HFFc6 (cell line): ENCODE measurements around the gene MAPK14. TPM values are rescaled to one million over a fixed set of nuclear protein-coding genes. Genes with fewer than 3 reads are reported as not detected.

Experiments used
- DNase-seq: peaks from one replicate; pipeline ENCODE4 v3.0.0-alpha.2; 2018
- H3K27ac Mint-ChIP-seq: 2 replicates; pipeline ENCODE4 v1.8.0; 2020; ENCODE audit warnings: mild to moderate bottlenecking, mixed read lengths
- H3K27me3 Mint-ChIP-seq: 2 replicates; pipeline ENCODE4 v1.8.0; 2021; ENCODE audit warnings: mild to moderate bottlenecking, moderate library complexity, mixed read lengths; ENCODE audit not compliant: insufficient read depth
- H3K36me3 Mint-ChIP-seq: 2 replicates; pipeline ENCODE4 v1.8.0; 2021; ENCODE audit warnings: low read depth, mixed read lengths
- H3K4me1 Mint-ChIP-seq: 2 replicates; pipeline ENCODE4 v1.8.0; 2020; ENCODE audit warnings: low read depth, mixed read lengths
- H3K4me3 Mint-ChIP-seq: 2 replicates; pipeline ENCODE4 v1.8.0; 2020; ENCODE audit warnings: mild to moderate bottlenecking, moderate library complexity, mixed read lengths
- H3K9me3 Mint-ChIP-seq: 2 replicates; pipeline ENCODE4 v1.8.0; 2020; ENCODE audit warnings: mild to moderate bottlenecking, mixed read lengths
- total RNA-seq, 6 experiments: library from RNA; stranded (reverse); fragmentation: NEBNext Ultra II Directional; extraction: Animal tissue kit (Norgen Biotek cat#: 25700); gene quantifications; 2 replicates in 1 of 6; 3 replicates in 5 of 6; pipeline ENCODE4 v1.2.3, GENCODE V29; 2021
- TF ChIP-seq, protein P1 (sequence below): fragments of 200-600 bp; sonication (generic); IDR thresholded peaks from 2 replicates; pipeline ENCODE4 v1.5.0; 2021; ENCODE audit warnings: antibody characterized with exemption, mild to moderate bottlenecking

Gene MAPK14
- total RNA-seq, 6 experiments from 2014 or later, result 34.1 to 40.4 (median 37.1) TPM

DNA sequence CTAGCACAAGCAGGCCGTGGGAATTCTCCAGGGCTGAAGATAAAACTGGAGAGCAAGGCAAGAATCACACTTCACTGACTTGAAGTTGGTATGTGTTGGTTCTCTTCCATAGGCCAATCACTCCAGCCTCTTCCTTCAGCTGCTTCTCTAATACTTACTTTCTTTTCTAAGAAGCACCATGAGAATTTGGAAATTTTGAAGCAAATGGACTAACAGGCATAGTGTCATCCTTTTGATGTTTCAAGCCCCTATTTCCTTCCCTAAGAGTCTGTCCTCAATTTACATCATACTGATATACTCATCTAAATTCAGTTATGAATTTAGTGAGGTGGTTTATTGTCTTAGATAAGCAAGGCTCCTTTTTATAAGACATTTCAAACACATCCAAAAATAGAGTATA lies 27.2 kb upstream of the MAPK14 start:
- H3K27ac Mint-ChIP-seq, result no peak overlapping the region
- DNase-seq, result no peak
- H3K4me3 Mint-ChIP-seq, result no peak overlapping the region
- H3K9me3 Mint-ChIP-seq, result no peaks in the 10 kb centered on the region
- H3K27me3 Mint-ChIP-seq, result peaks cover 17% of the 10 kb centered on the region
- no peaks in the 10 kb centered on the region for H3K4me1 Mint-ChIP-seq
- no peaks in the 10 kb centered on the region for H3K36me3 Mint-ChIP-seq
- TF ChIP-seq, protein P1, sequence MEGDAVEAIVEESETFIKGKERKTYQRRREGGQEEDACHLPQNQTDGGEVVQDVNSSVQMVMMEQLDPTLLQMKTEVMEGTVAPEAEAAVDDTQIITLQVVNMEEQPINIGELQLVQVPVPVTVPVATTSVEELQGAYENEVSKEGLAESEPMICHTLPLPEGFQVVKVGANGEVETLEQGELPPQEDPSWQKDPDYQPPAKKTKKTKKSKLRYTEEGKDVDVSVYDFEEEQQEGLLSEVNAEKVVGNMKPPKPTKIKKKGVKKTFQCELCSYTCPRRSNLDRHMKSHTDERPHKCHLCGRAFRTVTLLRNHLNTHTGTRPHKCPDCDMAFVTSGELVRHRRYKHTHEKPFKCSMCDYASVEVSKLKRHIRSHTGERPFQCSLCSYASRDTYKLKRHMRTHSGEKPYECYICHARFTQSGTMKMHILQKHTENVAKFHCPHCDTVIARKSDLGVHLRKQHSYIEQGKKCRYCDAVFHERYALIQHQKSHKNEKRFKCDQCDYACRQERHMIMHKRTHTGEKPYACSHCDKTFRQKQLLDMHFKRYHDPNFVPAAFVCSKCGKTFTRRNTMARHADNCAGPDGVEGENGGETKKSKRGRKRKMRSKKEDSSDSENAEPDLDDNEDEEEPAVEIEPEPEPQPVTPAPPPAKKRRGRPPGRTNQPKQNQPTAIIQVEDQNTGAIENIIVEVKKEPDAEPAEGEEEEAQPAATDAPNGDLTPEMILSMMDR, result no peak

DNA sequence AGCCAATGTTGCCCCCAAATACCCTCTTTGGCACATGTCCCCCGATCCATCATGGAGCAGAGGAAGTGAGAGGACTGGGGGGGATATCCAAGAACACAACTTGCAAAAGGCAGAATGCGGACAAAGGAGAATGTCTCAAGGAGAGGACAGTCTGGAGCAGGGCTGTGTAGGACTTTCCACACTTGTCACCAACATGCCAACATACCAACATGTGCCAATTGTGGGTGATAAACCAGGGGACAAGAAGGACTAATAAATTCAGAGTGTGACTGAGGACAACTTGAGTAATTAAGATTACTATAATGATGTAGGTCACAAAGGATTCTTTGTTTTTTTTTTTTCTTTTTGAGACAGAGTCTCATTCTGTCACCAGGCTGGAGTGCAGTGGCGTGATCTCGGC lies 11.9 kb upstream of the MAPK14 start:
- no peak for DNase-seq
- Mint-ChIP-seq H3K27me3 (peaks cover 10% of the 10 kb centered on the region), H3K4me3 (no peak overlapping the region), H3K36me3 (no peaks in the 10 kb centered on the region), H3K9me3 (no peaks in the 10 kb centered on the region), H3K27ac (no peak overlapping the region), H3K4me1 (no peaks in the 10 kb centered on the region)
- TF ChIP-seq, protein P1, result no peak

DNA sequence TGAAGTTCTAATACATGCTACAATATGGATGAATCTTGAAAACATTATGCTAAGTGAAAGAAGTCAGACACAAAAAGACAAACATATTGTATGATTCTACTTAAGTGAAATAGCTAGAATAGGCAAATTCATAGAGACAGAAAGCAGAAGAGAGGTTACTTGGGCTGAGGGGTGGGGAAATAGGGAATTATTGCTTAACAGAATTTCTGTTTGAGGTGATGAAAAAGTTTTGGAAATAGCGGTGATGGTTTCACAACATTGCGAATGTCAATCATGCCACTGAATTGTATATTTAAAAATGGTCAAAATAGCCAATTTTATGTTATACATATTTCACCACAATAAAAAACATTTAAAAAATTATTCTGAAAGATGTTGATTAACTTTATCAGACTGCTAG lies 9.3 kb upstream of the MAPK14 start:
- no peak for DNase-seq
- Mint-ChIP-seq H3K4me1 (no peaks in the 10 kb centered on the region), H3K27me3 (peaks cover 10% of the 10 kb centered on the region), H3K27ac (no peak overlapping the region), H3K36me3 (no peaks in the 10 kb centered on the region), H3K4me3 (no peak overlapping the region), H3K9me3 (no peaks in the 10 kb centered on the region)
- TF ChIP-seq, protein P1, result no peak

DNA sequence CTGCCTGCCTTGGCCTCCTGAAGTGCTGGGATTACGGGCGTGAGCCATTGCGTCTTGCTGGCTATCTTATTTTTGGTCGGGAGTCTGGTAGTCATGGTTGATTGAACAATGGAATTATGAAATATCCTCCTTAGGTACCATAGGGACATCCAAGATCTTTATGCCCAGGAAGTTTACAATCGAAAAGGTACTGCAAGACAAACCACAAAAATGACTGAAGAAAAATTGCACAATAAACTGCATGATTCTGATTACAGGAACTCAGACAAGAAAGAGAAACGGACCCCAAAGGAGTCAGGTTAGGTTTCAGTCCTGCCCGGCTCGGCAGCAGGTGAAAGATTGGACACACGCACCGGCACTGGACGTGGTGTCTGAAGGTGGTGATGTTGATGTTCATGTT lies 8.4 kb upstream of the MAPK14 start:
- Mint-ChIP-seq H3K27ac (no peak overlapping the region), H3K36me3 (no peaks in the 10 kb centered on the region), H3K27me3 (peaks cover 10% of the 10 kb centered on the region), H3K4me1 (no peaks in the 10 kb centered on the region), H3K9me3 (no peaks in the 10 kb centered on the region), H3K4me3 (no peak overlapping the region)
- no peak for DNase-seq
- TF ChIP-seq, protein P1, result no peak

DNA sequence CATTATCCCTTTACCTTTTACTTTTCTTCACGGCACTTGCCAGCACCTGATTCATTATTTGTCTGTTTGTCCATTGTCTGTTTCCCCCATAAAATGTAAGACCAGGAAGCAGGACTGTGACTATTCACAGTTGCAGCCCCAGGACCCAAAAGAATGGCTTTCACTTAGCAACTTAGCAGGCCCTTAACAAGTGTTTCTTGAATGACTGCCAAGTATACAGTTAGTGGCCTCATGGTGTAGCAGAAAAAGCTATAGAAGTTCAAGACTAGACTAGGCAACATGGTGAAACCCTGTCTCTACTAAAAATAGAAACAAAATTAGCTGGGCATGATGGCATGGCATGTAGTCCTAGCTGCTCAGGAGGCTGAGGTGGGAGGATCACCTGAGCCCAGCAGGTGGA lies 7.5 kb upstream of the MAPK14 start:
- no peak for DNase-seq
- TF ChIP-seq, protein P1, result no peak
- Mint-ChIP-seq H3K27me3 (peaks cover 10% of the 10 kb centered on the region), H3K4me1 (peaks cover 5% of the 10 kb centered on the region), H3K9me3 (no peaks in the 10 kb centered on the region), H3K36me3 (no peaks in the 10 kb centered on the region), H3K4me3 (no peak overlapping the region), H3K27ac (no peak overlapping the region)
